Left hindlimb (tissue), 1 donor: ENCODE measurements around the gene SMAD3.

Source experiments
- DNase-seq: peaks from one replicate; pipeline ENCODE4 v3.0.0-alpha.2; 2018

SMAD3 gene

GRCh38 chr15:67082007-67082536 lies 16.7 kb downstream of the SMAD3 start:
- DNase-seq = no peak

- DNase-seq = no peak
These were observed 17.8 kb downstream of the SMAD3 start for GRCh38 chr15:67083135-67083762.

- DNase-seq = no peak
These were observed 19.2 kb downstream of the SMAD3 start for GRCh38 chr15:67084561-67084960.

GRCh38 chr15:67085237-67085817 lies 19.9 kb downstream of the SMAD3 start:
- DNase-seq = no peak

- DNase-seq = no peak
These were observed 20.6 kb downstream of the SMAD3 start for GRCh38 chr15:67085818-67086636.

- no peak for DNase-seq
These were observed 21.2 kb downstream of the SMAD3 start for GRCh38 chr15:67086637-67086914.

GRCh38 chr15:67087507-67088172 lies 22.2 kb downstream of the SMAD3 start:
- DNase-seq = peak; percentile 24

GRCh38 chr15:67089217-67090193 lies 24.1 kb downstream of the SMAD3 start:
- DNase-seq = peak; percentile 29

- DNase-seq = peak; percentile 27
These were observed 25.1 kb downstream of the SMAD3 start for GRCh38 chr15:67090297-67091070.

GRCh38 chr15:67091071-67091979 lies 25.9 kb downstream of the SMAD3 start:
- peak; percentile 79 for DNase-seq

GRCh38 chr15:67091980-67092677 lies 26.7 kb downstream of the SMAD3 start:
- peak; percentile 42 for DNase-seq

GRCh38 chr15:67092752-67093503 lies 27.5 kb downstream of the SMAD3 start:
- DNase-seq = peak; percentile 13

GRCh38 chr15:67093504-67093862 lies 28.1 kb downstream of the SMAD3 start:
- peak; percentile 42 for DNase-seq

- peak; percentile 23 for DNase-seq
These were observed 28.8 kb downstream of the SMAD3 start for GRCh38 chr15:67094001-67094826.

- no peak for DNase-seq
These were observed 30.5 kb downstream of the SMAD3 start for GRCh38 chr15:67095912-67096311.

- DNase-seq = no peak
These were observed 31.3 kb downstream of the SMAD3 start for GRCh38 chr15:67096546-67097294.

- no peak for DNase-seq
These were observed 32.0 kb downstream of the SMAD3 start for GRCh38 chr15:67097424-67097823.
